ENCODE measurements around the gene CTDSP1.

GRCh38 chr2:218402911-218403411, 3.3 kb downstream of the CTDSP1 start:
- TF ChIP-seq EZH2 (IDR thresholded peaks at IDR 0.05; ENCODE audit: insufficient read depth, low read length) (no peak), CTCF (IDR thresholded peaks at IDR 0.05; ENCODE audit: insufficient read depth, low read depth, low read length) (no peak)

Measured in astrocyte (in vitro differentiated cells and primary cell).